ENCODE results near the gene MTHFD1. TPM values are rescaled to one million over a fixed set of nuclear protein-coding genes. Genes with fewer than 3 reads are reported as not detected.

Gene MTHFD1
- total RNA-seq, 1 experiment from 2014 or later, result 226 TPM

GRCh38 chr14:64412237-64412636 is 24.1 kb downstream of the MTHFD1 start (continued):
- no peak for TF ChIP-seq ZNF396 (CRISPR knock-in tag; IDR thresholded peaks at IDR 0.05; ENCODE audit: borderline replicate concordance)

GRCh38 chr14:64416348-64416932 is 28.3 kb downstream of the MTHFD1 start:
- ChIA-PET CTCF (interaction anchor here (1.1 kb wide), 1 partner anchor 14 kb away, joined by 4 read pairs; no protein-coding TSS in a partner anchor), POLR2A (no interaction called here)
- DNase-seq (ENCODE audit: low spot score) (no peak), ATAC-seq (no peak)
- no peak for TF ChIP-seq GTF2I (CRISPR knock-in tag; conservative IDR thresholded peaks at IDR 0.05)
- Mint-ChIP-seq H3K27ac (no peak overlapping the region), H3K4me3 (no peak overlapping the region), H3K36me3 (peaks cover 79% of the 10 kb centered on the region), H3K9me3 (no peaks in the 10 kb centered on the region), H3K27me3 (ENCODE audit: low read depth) (no peaks in the 10 kb centered on the region), H3K4me1 (no peaks in the 10 kb centered on the region)

DNA sequence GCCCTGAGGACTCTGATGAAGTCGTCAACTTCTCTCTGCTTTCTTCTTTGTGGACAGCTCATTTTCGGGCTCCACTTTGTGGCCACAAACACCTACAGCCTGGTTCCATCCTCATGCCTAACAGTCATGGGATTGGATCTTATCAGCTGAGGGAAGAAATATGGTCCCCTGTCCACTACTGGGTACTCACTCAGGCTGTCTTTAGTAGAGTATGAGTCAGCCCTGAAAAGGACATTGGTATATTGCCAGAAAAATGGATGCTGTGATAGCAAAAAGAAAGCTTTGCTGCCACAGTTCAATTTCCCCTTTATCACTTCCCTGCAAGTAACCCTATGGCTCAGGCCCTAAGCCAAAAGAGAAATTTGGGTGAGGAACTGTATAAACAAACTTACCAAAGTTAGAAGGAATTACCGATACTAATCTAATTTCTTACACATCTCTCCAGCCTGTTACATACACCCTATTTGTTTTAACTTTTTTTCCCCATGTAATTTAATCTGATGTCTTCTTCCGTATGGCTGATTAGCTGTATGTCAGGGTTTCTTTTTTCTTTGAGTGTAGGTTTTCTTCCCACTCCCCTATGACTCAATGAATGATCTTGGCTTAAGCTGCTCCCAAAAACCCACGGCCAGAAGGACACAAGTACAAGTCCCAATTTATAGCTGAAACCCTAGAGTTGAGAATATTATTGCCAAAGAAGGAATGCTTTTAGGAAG is 29.1 kb downstream of the MTHFD1 start:
- Mint-ChIP-seq H3K27ac (peak overlapping the region; percentile 71; the same call in 1 of the 2 replicates), H3K36me3 (peaks cover 78% of the 10 kb centered on the region), H3K27me3 (ENCODE audit: low read depth) (no peaks in the 10 kb centered on the region), H3K4me3 (no peak overlapping the region), H3K9me3 (no peaks in the 10 kb centered on the region), H3K4me1 (no peaks in the 10 kb centered on the region)
- ChIA-PET CTCF (interaction anchor here (0.8 to 1.3 kb wide), 2 partner anchors 13 to 73 kb away, joined by 3 to 4 read pairs; no protein-coding TSS in a partner anchor), POLR2A (no interaction called here)
- DNase-seq (ENCODE audit: low spot score), result no peak
- TF ChIP-seq, protein P1, sequence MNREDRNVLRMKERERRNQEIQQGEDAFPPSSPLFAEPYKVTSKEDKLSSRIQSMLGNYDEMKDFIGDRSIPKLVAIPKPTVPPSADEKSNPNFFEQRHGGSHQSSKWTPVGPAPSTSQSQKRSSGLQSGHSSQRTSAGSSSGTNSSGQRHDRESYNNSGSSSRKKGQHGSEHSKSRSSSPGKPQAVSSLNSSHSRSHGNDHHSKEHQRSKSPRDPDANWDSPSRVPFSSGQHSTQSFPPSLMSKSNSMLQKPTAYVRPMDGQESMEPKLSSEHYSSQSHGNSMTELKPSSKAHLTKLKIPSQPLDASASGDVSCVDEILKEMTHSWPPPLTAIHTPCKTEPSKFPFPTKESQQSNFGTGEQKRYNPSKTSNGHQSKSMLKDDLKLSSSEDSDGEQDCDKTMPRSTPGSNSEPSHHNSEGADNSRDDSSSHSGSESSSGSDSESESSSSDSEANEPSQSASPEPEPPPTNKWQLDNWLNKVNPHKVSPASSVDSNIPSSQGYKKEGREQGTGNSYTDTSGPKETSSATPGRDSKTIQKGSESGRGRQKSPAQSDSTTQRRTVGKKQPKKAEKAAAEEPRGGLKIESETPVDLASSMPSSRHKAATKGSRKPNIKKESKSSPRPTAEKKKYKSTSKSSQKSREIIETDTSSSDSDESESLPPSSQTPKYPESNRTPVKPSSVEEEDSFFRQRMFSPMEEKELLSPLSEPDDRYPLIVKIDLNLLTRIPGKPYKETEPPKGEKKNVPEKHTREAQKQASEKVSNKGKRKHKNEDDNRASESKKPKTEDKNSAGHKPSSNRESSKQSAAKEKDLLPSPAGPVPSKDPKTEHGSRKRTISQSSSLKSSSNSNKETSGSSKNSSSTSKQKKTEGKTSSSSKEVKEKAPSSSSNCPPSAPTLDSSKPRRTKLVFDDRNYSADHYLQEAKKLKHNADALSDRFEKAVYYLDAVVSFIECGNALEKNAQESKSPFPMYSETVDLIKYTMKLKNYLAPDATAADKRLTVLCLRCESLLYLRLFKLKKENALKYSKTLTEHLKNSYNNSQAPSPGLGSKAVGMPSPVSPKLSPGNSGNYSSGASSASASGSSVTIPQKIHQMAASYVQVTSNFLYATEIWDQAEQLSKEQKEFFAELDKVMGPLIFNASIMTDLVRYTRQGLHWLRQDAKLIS (CRISPR knock-in tag; IDR thresholded peaks at IDR 0.05; ENCODE audit: borderline replicate concordance), result no peak
- TF ChIP-seq ZNF416 (CRISPR knock-in tag; IDR thresholded peaks at IDR 0.05) (no peak), ZNF232 (CRISPR knock-in tag; IDR thresholded peaks at IDR 0.05) (no peak), FOXP4 (CRISPR knock-in tag; IDR thresholded peaks at IDR 0.05) (no peak), CREM (CRISPR knock-in tag; IDR thresholded peaks at IDR 0.05) (no peak), NFATC4 (CRISPR knock-in tag; IDR thresholded peaks at IDR 0.05) (no peak), GABPB1 (CRISPR knock-in tag; IDR thresholded peaks at IDR 0.05) (no peak), MLX (CRISPR knock-in tag; IDR thresholded peaks at IDR 0.05) (no peak), IRF1 (CRISPR knock-in tag; IDR thresholded peaks at IDR 0.05) (no peak), ZNF138 (CRISPR knock-in tag; conservative IDR thresholded peaks at IDR 0.05) (no peak), NR3C1 (CRISPR knock-in tag; conservative IDR thresholded peaks at IDR 0.05; ENCODE audit: low read depth) (no peak)
- TF ChIP-seq, protein P2, sequence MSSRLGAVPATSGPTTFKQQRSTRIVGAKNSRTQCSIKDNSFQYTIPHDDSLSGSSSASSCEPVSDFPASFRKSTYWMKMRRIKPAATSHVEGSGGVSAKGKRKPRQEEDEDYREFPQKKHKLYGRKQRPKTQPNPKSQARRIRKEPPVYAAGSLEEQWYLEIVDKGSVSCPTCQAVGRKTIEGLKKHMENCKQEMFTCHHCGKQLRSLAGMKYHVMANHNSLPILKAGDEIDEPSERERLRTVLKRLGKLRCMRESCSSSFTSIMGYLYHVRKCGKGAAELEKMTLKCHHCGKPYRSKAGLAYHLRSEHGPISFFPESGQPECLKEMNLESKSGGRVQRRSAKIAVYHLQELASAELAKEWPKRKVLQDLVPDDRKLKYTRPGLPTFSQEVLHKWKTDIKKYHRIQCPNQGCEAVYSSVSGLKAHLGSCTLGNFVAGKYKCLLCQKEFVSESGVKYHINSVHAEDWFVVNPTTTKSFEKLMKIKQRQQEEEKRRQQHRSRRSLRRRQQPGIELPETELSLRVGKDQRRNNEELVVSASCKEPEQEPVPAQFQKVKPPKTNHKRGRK (CRISPR knock-in tag; IDR thresholded peaks at IDR 0.05; ENCODE audit: borderline replicate concordance), result no peak
- TF ChIP-seq, protein P3, sequence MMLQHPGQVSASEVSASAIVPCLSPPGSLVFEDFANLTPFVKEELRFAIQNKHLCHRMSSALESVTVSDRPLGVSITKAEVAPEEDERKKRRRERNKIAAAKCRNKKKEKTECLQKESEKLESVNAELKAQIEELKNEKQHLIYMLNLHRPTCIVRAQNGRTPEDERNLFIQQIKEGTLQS (CRISPR knock-in tag; conservative IDR thresholded peaks at IDR 0.05), result no peak
- TF ChIP-seq, protein P4, sequence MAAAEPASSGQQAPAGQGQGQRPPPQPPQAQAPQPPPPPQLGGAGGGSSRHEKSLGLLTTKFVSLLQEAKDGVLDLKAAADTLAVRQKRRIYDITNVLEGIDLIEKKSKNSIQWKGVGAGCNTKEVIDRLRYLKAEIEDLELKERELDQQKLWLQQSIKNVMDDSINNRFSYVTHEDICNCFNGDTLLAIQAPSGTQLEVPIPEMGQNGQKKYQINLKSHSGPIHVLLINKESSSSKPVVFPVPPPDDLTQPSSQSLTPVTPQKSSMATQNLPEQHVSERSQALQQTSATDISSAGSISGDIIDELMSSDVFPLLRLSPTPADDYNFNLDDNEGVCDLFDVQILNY (CRISPR knock-in tag; IDR thresholded peaks at IDR 0.05), result no peak
- TF ChIP-seq, protein P5, sequence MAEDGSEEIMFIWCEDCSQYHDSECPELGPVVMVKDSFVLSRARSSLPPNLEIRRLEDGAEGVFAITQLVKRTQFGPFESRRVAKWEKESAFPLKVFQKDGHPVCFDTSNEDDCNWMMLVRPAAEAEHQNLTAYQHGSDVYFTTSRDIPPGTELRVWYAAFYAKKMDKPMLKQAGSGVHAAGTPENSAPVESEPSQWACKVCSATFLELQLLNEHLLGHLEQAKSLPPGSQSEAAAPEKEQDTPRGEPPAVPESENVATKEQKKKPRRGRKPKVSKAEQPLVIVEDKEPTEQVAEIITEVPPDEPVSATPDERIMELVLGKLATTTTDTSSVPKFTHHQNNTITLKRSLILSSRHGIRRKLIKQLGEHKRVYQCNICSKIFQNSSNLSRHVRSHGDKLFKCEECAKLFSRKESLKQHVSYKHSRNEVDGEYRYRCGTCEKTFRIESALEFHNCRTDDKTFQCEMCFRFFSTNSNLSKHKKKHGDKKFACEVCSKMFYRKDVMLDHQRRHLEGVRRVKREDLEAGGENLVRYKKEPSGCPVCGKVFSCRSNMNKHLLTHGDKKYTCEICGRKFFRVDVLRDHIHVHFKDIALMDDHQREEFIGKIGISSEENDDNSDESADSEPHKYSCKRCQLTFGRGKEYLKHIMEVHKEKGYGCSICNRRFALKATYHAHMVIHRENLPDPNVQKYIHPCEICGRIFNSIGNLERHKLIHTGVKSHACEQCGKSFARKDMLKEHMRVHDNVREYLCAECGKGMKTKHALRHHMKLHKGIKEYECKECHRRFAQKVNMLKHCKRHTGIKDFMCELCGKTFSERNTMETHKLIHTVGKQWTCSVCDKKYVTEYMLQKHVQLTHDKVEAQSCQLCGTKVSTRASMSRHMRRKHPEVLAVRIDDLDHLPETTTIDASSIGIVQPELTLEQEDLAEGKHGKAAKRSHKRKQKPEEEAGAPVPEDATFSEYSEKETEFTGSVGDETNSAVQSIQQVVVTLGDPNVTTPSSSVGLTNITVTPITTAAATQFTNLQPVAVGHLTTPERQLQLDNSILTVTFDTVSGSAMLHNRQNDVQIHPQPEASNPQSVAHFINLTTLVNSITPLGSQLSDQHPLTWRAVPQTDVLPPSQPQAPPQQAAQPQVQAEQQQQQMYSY (CRISPR knock-in tag; IDR thresholded peaks at IDR 0.05), result no peak
- ATAC-seq, result no peak
